HepG2 (cell line): ENCODE results near the gene ACBD3. TPM values are rescaled to one million over a fixed set of nuclear protein-coding genes. Genes with fewer than 3 reads are reported as not detected.

Source experiments
- ATF4 ChIP-seq, 2 experiments: fragments of 450-650 bp in 1 of 2; sonication (generic) in 1 of 2; formaldehyde crosslinking; IDR thresholded peaks; 2 replicates each; pipeline versions ENCODE4 v1.5.0 to v1.8.0; 2020 to 2022; ENCODE audit warnings: mild to moderate bottlenecking in 1 of 2, missing genetic modification reagents in 1 of 2
- E2F5 ChIP-seq: sonication (generic); formaldehyde crosslinking; conservative IDR thresholded peaks from 2 replicates; pipeline ENCODE4 v1.4.0; 2020; ENCODE audit warnings: missing genetic modification reagents
- FLYWCH1 ChIP-seq: sonication (generic); formaldehyde crosslinking; IDR thresholded peaks from 2 replicates; pipeline ENCODE4 v1.8.1; 2023; ENCODE audit warnings: mild to moderate bottlenecking, missing genetic modification reagents
- FOXM1 ChIP-seq: sonication (generic); formaldehyde crosslinking; IDR thresholded peaks from 2 replicates; pipeline ENCODE4 v1.5.0; 2020; ENCODE audit warnings: missing genetic modification reagents
- GPN1 ChIP-seq: sonication (generic); formaldehyde crosslinking; IDR thresholded peaks from 2 replicates; pipeline ENCODE4 v1.5.1; 2020; ENCODE audit warnings: missing genetic modification reagents, borderline replicate concordance
- HMG20B ChIP-seq: conservative IDR thresholded peaks from 2 replicates; pipeline ENCODE4 v1.6.1; 2016; ENCODE audit warnings: missing genetic modification reagents, missing compliant biosample characterization
- HNRNPH1 ChIP-seq: fragments of 200-400 bp; formaldehyde crosslinking; optimal IDR thresholded peaks from 2 replicates; pipeline ENCODE3; 2017; ENCODE audit warnings: mild to moderate bottlenecking, low read depth, low read length
- KLF6 ChIP-seq: IDR thresholded peaks from 2 replicates; pipeline ENCODE4 v1.8.0; 2016; ENCODE audit warnings: missing biosample characterization, missing genetic modification reagents
- MED1 ChIP-seq: sonication (generic); formaldehyde crosslinking; IDR thresholded peaks from 2 replicates; pipeline ENCODE4 v1.4.0; 2020; ENCODE audit warnings: missing genetic modification reagents
- MTF1 ChIP-seq: sonication (generic); formaldehyde crosslinking; IDR thresholded peaks from 2 replicates; pipeline ENCODE4 v1.5.0; 2020; ENCODE audit warnings: missing genetic modification reagents
- NR1H2 ChIP-seq: sonication (generic); formaldehyde crosslinking; IDR thresholded peaks from 2 replicates; pipeline ENCODE4 v1.8.1; 2022; ENCODE audit warnings: low read depth, missing genetic modification reagents, borderline replicate concordance
- PAWR ChIP-seq: sonication (generic); formaldehyde crosslinking; IDR thresholded peaks from 2 replicates; pipeline ENCODE4 v1.4.0; 2020; ENCODE audit warnings: missing genetic modification reagents, mild to moderate bottlenecking, borderline replicate concordance
- POLR2AphosphoS5 ChIP-seq: IDR thresholded peaks from 2 replicates; pipeline ENCODE4 v1.6.1; 2012; ENCODE audit warnings: low read depth, low read length
- SAFB2 ChIP-seq: sonication (generic); formaldehyde crosslinking; IDR thresholded peaks from 2 replicates; pipeline ENCODE4 v1.5.1; 2020; ENCODE audit warnings: missing genetic modification reagents, low read depth, mild to moderate bottlenecking, borderline replicate concordance
- TOPORS ChIP-seq: sonication (generic); formaldehyde crosslinking; IDR thresholded peaks from 2 replicates; pipeline ENCODE4 v1.8.0; 2023; ENCODE audit warnings: mild to moderate bottlenecking, missing genetic modification reagents
- TRAFD1 ChIP-seq: sonication (generic); formaldehyde crosslinking; IDR thresholded peaks from 2 replicates; pipeline ENCODE4 v1.5.1; 2020; ENCODE audit warnings: missing genetic modification reagents, mild to moderate bottlenecking, borderline replicate concordance
- ZFP36L1 ChIP-seq: sonication (generic); formaldehyde crosslinking; IDR thresholded peaks from 2 replicates; pipeline ENCODE4 v1.8.0; 2022; ENCODE audit warnings: mild to moderate bottlenecking, missing genetic modification reagents, moderate library complexity
- ZNF138 ChIP-seq: sonication (generic); formaldehyde crosslinking; IDR thresholded peaks from 2 replicates; pipeline ENCODE4 v1.5.0; 2020; ENCODE audit warnings: mild to moderate bottlenecking, low read depth, missing genetic modification reagents
- ZNF275 ChIP-seq: sonication (generic); formaldehyde crosslinking; IDR thresholded peaks from 2 replicates; pipeline ENCODE4 v1.8.0; 2022; ENCODE audit warnings: missing genetic modification reagents, mild to moderate bottlenecking, inconsistent platforms, borderline replicate concordance
- ZNF879 ChIP-seq: sonication (generic); formaldehyde crosslinking; IDR thresholded peaks from 2 replicates; pipeline ENCODE4 v1.8.1; 2023; ENCODE audit warnings: missing genetic modification reagents
- ZSCAN12 ChIP-seq: sonication (generic); formaldehyde crosslinking; IDR thresholded peaks from 2 replicates; pipeline ENCODE4 v1.9.0; 2021; ENCODE audit warnings: mild to moderate bottlenecking, missing genetic modification reagents
- polyA plus RNA-seq, 8 experiments: library from polyadenylated mRNA; depleted of rRNA in 3 of 8; stranded (reverse) in 7 of 8; unstranded in 1 of 8; fragments of >200 nt; fragmentation: Illumina TruSeq in 4 of 8; extraction: Trizol in 4 of 8; gene quantifications; 2 replicates each; pipeline versions ENCODE4 v1.2.1 to v1.2.3, GENCODE V29; 2011 to 2016; ENCODE audit warnings: low read depth in 4 of 8, missing spikeins in 1 of 8, mixed read lengths in 1 of 8; ENCODE audit not compliant: insufficient read depth in 1 of 8
- total RNA-seq, 5 experiments: library from RNA; depleted of rRNA; stranded (reverse); fragments of >200 nt; fragmentation: Illumina TruSeq; extraction: Trizol; gene quantifications; 2 replicates each; pipeline ENCODE4 v1.2.3, GENCODE V29; 2016; ENCODE audit warnings: low read depth in 1 of 5

Gene ACBD3
- total and polyA plus RNA-seq, 2 of the 13 experiments (the other 11 are each of a cell fraction or from before 2014, with no cell fraction given) = 24.3 to 39.3 TPM

- TF ChIP-seq E2F5 (CRISPR knock-in tag) (0 out of 2 replicates have a peak, but pooled peaks have one; percentile 15), ZSCAN12 (CRISPR knock-in tag) (no peak), TOPORS (CRISPR knock-in tag) (peak; percentile 40; the same call in 1 of the 2 replicates), POLR2AphosphoS5 (peak; percentile 29; the same call in 1 of the 2 replicates), MTF1 (CRISPR knock-in tag) (no peak), TRAFD1 (no peak), KLF6 (no peak; the same call in 1 of the 2 replicates), ZNF879 (CRISPR knock-in tag) (no peak), ZNF138 (CRISPR knock-in tag) (peak; percentile 65; the same call in 1 of the 2 replicates), HMG20B (CRISPR knock-in tag) (no peak), ZNF275 (CRISPR knock-in tag) (0 out of 2 replicates have a peak, but pooled peaks have one; percentile 46), ATF4 (CRISPR knock-in tag; IDR thresholded peaks at IDR 0.05) (no peak; a peak in 1 of 4 replicates), HNRNPH1 (no peak), SAFB2 (CRISPR knock-in tag) (0 out of 2 replicates have a peak, but pooled peaks have one; percentile 53), NR1H2 (peak; percentile 37; the same call in 1 of the 2 replicates), MED1 (CRISPR knock-in tag) (peak; percentile 45; the same call in 1 of the 2 replicates), FOXM1 (CRISPR knock-in tag) (no peak), GPN1 (CRISPR knock-in tag) (no peak), PAWR (CRISPR knock-in tag) (no peak), ZFP36L1 (CRISPR knock-in tag) (no peak), FLYWCH1 (CRISPR knock-in tag) (no peak)
Observed at GRCh38 chr1:226121587-226122400, 64.7 kb downstream of the ACBD3 start (continued).
